GM21526 (cell line): ENCODE results near the gene CLNK.

Source experiments
- ATAC-seq: cut with Tn5 transposase; IDR thresholded peaks from one replicate; pipeline ENCODE4 v1.9.1; 2021; ENCODE audit warnings: moderate library complexity; ENCODE audit not compliant: unreplicated experiment, low FRiP score

The CLNK gene

GRCh38 chr4:10527438-10527837 lies 157.1 kb downstream of the CLNK start:
- no peak for ATAC-seq

- no peak for ATAC-seq
Measured at GRCh38 chr4:10526429-10527222, 157.9 kb downstream of the CLNK start.

- ATAC-seq = no peak
Measured at GRCh38 chr4:10524196-10524833, 160.3 kb downstream of the CLNK start.

- no peak for ATAC-seq
Measured at GRCh38 chr4:10521424-10521823, 163.1 kb downstream of the CLNK start.

GRCh38 chr4:10509733-10510132 lies 174.8 kb downstream of the CLNK start:
- ATAC-seq = no peak

- no peak for ATAC-seq
Measured at GRCh38 chr4:10506077-10506476, 178.5 kb downstream of the CLNK start.

GRCh38 chr4:10504570-10505179 lies 179.9 kb downstream of the CLNK start:
- ATAC-seq = no peak

GRCh38 chr4:10502717-10503116 lies 181.9 kb downstream of the CLNK start:
- ATAC-seq = no peak

GRCh38 chr4:10500776-10501175 lies 183.8 kb downstream of the CLNK start:
- no peak for ATAC-seq

- no peak for ATAC-seq
Measured at GRCh38 chr4:10496200-10496599, 188.4 kb downstream of the CLNK start.

- no peak for ATAC-seq
Measured at GRCh38 chr4:10495651-10496050, 188.9 kb downstream of the CLNK start.

- no peak for ATAC-seq
Measured at GRCh38 chr4:10492464-10492863, 192.1 kb downstream of the CLNK start.

- ATAC-seq = no peak
Measured at GRCh38 chr4:10491401-10491800, 193.2 kb downstream of the CLNK start.

GRCh38 chr4:10490996-10491395 lies 193.6 kb downstream of the CLNK start:
- no peak for ATAC-seq

GRCh38 chr4:10482913-10483312 lies 201.7 kb downstream of the CLNK start:
- no peak for ATAC-seq

- ATAC-seq = no peak
Measured at GRCh38 chr4:10480616-10481015, 204.0 kb downstream of the CLNK start.

- no peak for ATAC-seq
Measured at GRCh38 chr4:10478621-10479020, 205.9 kb downstream of the CLNK start.

GRCh38 chr4:10470505-10470904 lies 214.1 kb downstream of the CLNK start:
- ATAC-seq = no peak

GRCh38 chr4:10466161-10466560 lies 218.4 kb downstream of the CLNK start:
- ATAC-seq = no peak

GRCh38 chr4:10462876-10463275 lies 221.7 kb downstream of the CLNK start:
- ATAC-seq = no peak

GRCh38 chr4:10461850-10462400 lies 222.6 kb downstream of the CLNK start:
- ATAC-seq = no peak
